H9 (cell line): ENCODE data around the gene OR6C68. TPM values are rescaled to one million over a fixed set of nuclear protein-coding genes. Genes with fewer than 3 reads are reported as not detected.

Experiments
- DNase-seq: peaks from one replicate; pipeline ENCODE4 v3.0.0-alpha.2; 2017
- H2AFZ ChIP-seq: one replicate; pipeline ENCODE4 v1.6.1; 2013; ENCODE audit warnings: mild to moderate bottlenecking, low read length, control low read depth, moderate library complexity
- H2AK5ac ChIP-seq: 2 replicates; pipeline ENCODE4 v1.6.1; 2013; ENCODE audit warnings: low read length, control low read depth, mixed read lengths; ENCODE audit not compliant: insufficient read length
- H2BK120ac ChIP-seq: one replicate; pipeline ENCODE4 v1.6.1; 2013; ENCODE audit warnings: low read depth, mild to moderate bottlenecking, low read length, control low read depth, inconsistent platforms; ENCODE audit not compliant: poor library complexity, severe bottlenecking
- H2BK12ac ChIP-seq: 2 replicates; pipeline ENCODE4 v1.6.1; 2013; ENCODE audit warnings: low read length, control low read depth, mixed read lengths, low read depth; ENCODE audit not compliant: insufficient read length
- H2BK15ac ChIP-seq: 2 replicates; pipeline ENCODE4 v1.6.1; 2013; ENCODE audit warnings: low read depth, low read length, control low read depth
- H2BK20ac ChIP-seq: one replicate; pipeline ENCODE4 v1.6.1; 2013; ENCODE audit warnings: low read depth, mild to moderate bottlenecking, low read length, control low read depth, inconsistent platforms; ENCODE audit not compliant: poor library complexity, severe bottlenecking
- H2BK5ac ChIP-seq: 2 replicates; pipeline ENCODE4 v1.6.1; 2013; ENCODE audit warnings: low read length, control low read depth, mixed read lengths; ENCODE audit not compliant: insufficient read length
- H3K14ac ChIP-seq: 2 replicates; pipeline ENCODE4 v1.6.1; 2013; ENCODE audit warnings: low read length, control low read depth; ENCODE audit not compliant: insufficient read depth
- H3K18ac ChIP-seq: 2 replicates; pipeline ENCODE4 v1.6.1; 2013; ENCODE audit warnings: low read depth, mild to moderate bottlenecking, mixed read lengths, low read length, control low read depth; ENCODE audit not compliant: insufficient read length
- H3K23ac ChIP-seq: 2 replicates; pipeline ENCODE4 v1.6.1; 2013; ENCODE audit warnings: low read length, control low read depth, mixed read lengths, low read depth; ENCODE audit not compliant: insufficient read length
- H3K23me2 ChIP-seq: 2 replicates; pipeline ENCODE4 v1.6.1; 2013; ENCODE audit warnings: low read depth, mild to moderate bottlenecking, mixed read lengths, low read length, control low read depth; ENCODE audit not compliant: insufficient read length, poor library complexity, severe bottlenecking
- H3K27ac ChIP-seq: 2 replicates; pipeline ENCODE4 v1.5.1; 2013; ENCODE audit warnings: low read length, control low read depth, mixed read lengths, low read depth; ENCODE audit not compliant: insufficient read length
- H3K27me3 ChIP-seq: 2 replicates; pipeline ENCODE4 v1.6.1; 2013; ENCODE audit warnings: low read length, control low read depth, inconsistent platforms; ENCODE audit not compliant: insufficient read depth
- H3K4ac ChIP-seq: 2 replicates; pipeline ENCODE4 v1.6.1; 2013; ENCODE audit warnings: low read depth, mild to moderate bottlenecking, control low read depth, inconsistent platforms, low read length, moderate library complexity
- H3K4me1 ChIP-seq: 2 replicates; pipeline ENCODE4 v1.6.1; 2013; ENCODE audit warnings: low read length, control low read depth, inconsistent platforms; ENCODE audit not compliant: insufficient read depth
- H3K4me2 ChIP-seq: 2 replicates; pipeline ENCODE4 v1.6.1; 2013; ENCODE audit warnings: low read length, control low read depth, mixed read lengths; ENCODE audit not compliant: insufficient read length, insufficient read depth
- H3K56ac ChIP-seq: 2 replicates; pipeline ENCODE4 v1.6.1; 2013; ENCODE audit warnings: low read depth, mild to moderate bottlenecking, mixed read lengths, low read length, control low read depth; ENCODE audit not compliant: insufficient read length
- H3K79me1 ChIP-seq: 2 replicates; pipeline ENCODE4 v1.6.1; 2013; ENCODE audit warnings: low read depth, mild to moderate bottlenecking, moderate library complexity, low read length, control low read depth, inconsistent platforms; ENCODE audit not compliant: insufficient read depth, poor library complexity, severe bottlenecking
- H3K79me2 ChIP-seq: 2 replicates; pipeline ENCODE4 v1.6.1; 2013; ENCODE audit warnings: low read length, control low read depth, inconsistent platforms; ENCODE audit not compliant: insufficient read depth
- H3K9ac ChIP-seq: 2 replicates; pipeline ENCODE4 v1.6.1; 2013; ENCODE audit warnings: low read length, control low read depth, mixed read lengths; ENCODE audit not compliant: insufficient read length; ENCODE audit errors: extremely low read depth
- H3K9me3 ChIP-seq: one replicate; pipeline ENCODE4 v1.6.1; 2013; ENCODE audit warnings: low read depth, low read length, inconsistent platforms; ENCODE audit not compliant: control insufficient read depth
- H3T11ph ChIP-seq: one replicate; pipeline ENCODE4 v1.6.1; 2013; ENCODE audit warnings: mild to moderate bottlenecking, low read length, control low read depth, inconsistent platforms
- H4K20me1 ChIP-seq: one replicate; pipeline ENCODE4 v1.6.1; 2013; ENCODE audit not compliant: control insufficient read depth, insufficient read length, insufficient read depth
- H4K5ac ChIP-seq: 2 replicates; pipeline ENCODE4 v1.6.1; 2013; ENCODE audit warnings: low read depth, mild to moderate bottlenecking, mixed read lengths, low read length, control low read depth; ENCODE audit not compliant: insufficient read length
- H4K8ac ChIP-seq: replicated peaks from 2 replicates; pipeline ENCODE4 v1.6.1; 2013; ENCODE audit warnings: low read length, control low read depth, mixed read lengths, low read depth; ENCODE audit not compliant: insufficient read length
- H4K91ac ChIP-seq: 2 replicates; pipeline ENCODE4 v1.6.1; 2013; ENCODE audit warnings: low read depth, mild to moderate bottlenecking, moderate library complexity, mixed read lengths, low read length, control low read depth; ENCODE audit not compliant: insufficient read length
- H3K27ac Mint-ChIP-seq, 3 experiments: 2 replicates in 2 of 3; 3 replicates in 1 of 3; pipeline ENCODE4 v1.8.0; 2020 to 2021; ENCODE audit warnings: mixed read lengths in 3 of 3, mild to moderate bottlenecking in 1 of 3, moderate library complexity in 1 of 3
- H3K27me3 Mint-ChIP-seq: 2 replicates; pipeline ENCODE4 v1.8.0; 2021; ENCODE audit warnings: low read depth, mild to moderate bottlenecking, moderate library complexity, mixed read lengths
- H3K36me3 Mint-ChIP-seq, 3 experiments: 2 replicates in 2 of 3; 3 replicates in 1 of 3; pipeline ENCODE4 v1.8.0; 2020 to 2021; ENCODE audit warnings: low read depth in 3 of 3, mixed read lengths in 3 of 3; ENCODE audit not compliant: insufficient read depth in 1 of 3
- H3K4me1 Mint-ChIP-seq, 2 experiments: 2 replicates each; pipeline ENCODE4 v1.8.0; 2020; ENCODE audit warnings: mixed read lengths in 2 of 2
- H3K4me3 Mint-ChIP-seq, 2 experiments: 2 replicates in 1 of 2; 3 replicates in 1 of 2; pipeline ENCODE4 v1.8.0; 2020 to 2021; ENCODE audit warnings: mild to moderate bottlenecking in 2 of 2, mixed read lengths in 2 of 2, moderate library complexity in 1 of 2
- H3K9me3 Mint-ChIP-seq, 2 experiments: 2 replicates in 1 of 2; 3 replicates in 1 of 2; pipeline ENCODE4 v1.8.0; 2020; ENCODE audit warnings: mild to moderate bottlenecking in 2 of 2, mixed read lengths in 2 of 2, moderate library complexity in 1 of 2
- WGBS: extraction: QIAGEN DNeasy Blood & Tissue Kit; methylation state at CpG from one replicate; pipeline ENCODE4 v1.1.7; 2013; ENCODE audit warnings: missing lambda C conversion rate, low lambda C conversion rate, mixed read lengths; ENCODE audit not compliant: insufficient read length; ENCODE audit errors: extremely low coverage; 5-methylcytosine and 5-hydroxymethylcytosine counted together
- total RNA-seq: library from RNA; stranded (reverse); gene quantifications from 2 replicates; pipeline ENCODE4 v1.2.1, GENCODE V29; 2021
- TF ChIP-seq, protein P1 (sequence below): fragments of 200-600 bp; sonication (generic); conservative IDR thresholded peaks from 3 replicates; pipeline ENCODE4 v1.8.0; 2021; ENCODE audit warnings: antibody characterized with exemption, mild to moderate bottlenecking

OR6C68 gene
- total RNA-seq, 1 experiment from 2014 or later, result not detected

DNA sequence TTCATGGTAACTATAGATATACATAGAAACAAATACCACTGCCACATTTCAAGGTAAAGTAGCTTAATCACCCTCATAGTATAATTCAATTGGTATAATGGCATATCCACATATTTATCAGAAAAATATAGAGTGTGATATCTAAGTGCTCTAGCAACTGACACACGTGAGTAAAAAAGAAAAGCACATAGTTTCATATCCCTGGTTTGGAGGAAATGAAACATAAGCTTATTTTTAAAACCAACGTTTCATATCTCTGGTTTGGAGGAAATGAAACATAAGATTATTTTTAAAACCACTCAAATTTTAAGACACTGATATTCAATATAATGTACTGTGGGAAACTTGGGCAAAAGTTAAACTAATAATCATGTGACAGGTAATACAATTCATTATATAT, 24.3 kb upstream of the OR6C68 start:
- Histone ChIP-seq H3K4ac (no peak overlapping the region), H4K20me1 (no peaks in the 10 kb centered on the region), H3K79me1 (no peaks in the 10 kb centered on the region), H2BK5ac (no peak overlapping the region), H4K8ac (no peak overlapping the region), H3K23me2 (no peaks in the 10 kb centered on the region), H3K9ac (no peak overlapping the region), H2BK12ac (no peak overlapping the region), H3K56ac (no peak overlapping the region), H3K9me3 (no peaks in the 10 kb centered on the region), H3K27ac (no peak overlapping the region), H2BK120ac (no peak overlapping the region), H2AK5ac (no peak overlapping the region), H2BK20ac (no peak overlapping the region), H4K5ac (no peak overlapping the region), H3K27me3 (no peaks in the 10 kb centered on the region), H3K4me1 (no peaks in the 10 kb centered on the region), H3K14ac (no peak overlapping the region), H3K4me2 (no peak overlapping the region), H2BK15ac (no peak overlapping the region), H3K18ac (no peak overlapping the region), H3K79me2 (no peaks in the 10 kb centered on the region), H2AFZ (no peak overlapping the region), H3K23ac (no peak overlapping the region), H4K91ac (no peak overlapping the region), H3T11ph (no peak overlapping the region)
- no CpG with 5 or more reads among the region's 2 CpGs for WGBS
- Mint-ChIP-seq H3K27ac (no peak overlapping the region), H3K27me3 (peaks cover 2% of the 10 kb centered on the region; the same call in 1 of the 2 replicates), H3K4me1 (no peaks in the 10 kb centered on the region), H3K36me3 (no peaks in the 10 kb centered on the region; a peak in 1 of 7 replicates), H3K4me3 (no peak overlapping the region), H3K9me3 (peaks cover 6 to 7% of the 10 kb centered on the region in 2 experiments)
- TF ChIP-seq, protein P1, sequence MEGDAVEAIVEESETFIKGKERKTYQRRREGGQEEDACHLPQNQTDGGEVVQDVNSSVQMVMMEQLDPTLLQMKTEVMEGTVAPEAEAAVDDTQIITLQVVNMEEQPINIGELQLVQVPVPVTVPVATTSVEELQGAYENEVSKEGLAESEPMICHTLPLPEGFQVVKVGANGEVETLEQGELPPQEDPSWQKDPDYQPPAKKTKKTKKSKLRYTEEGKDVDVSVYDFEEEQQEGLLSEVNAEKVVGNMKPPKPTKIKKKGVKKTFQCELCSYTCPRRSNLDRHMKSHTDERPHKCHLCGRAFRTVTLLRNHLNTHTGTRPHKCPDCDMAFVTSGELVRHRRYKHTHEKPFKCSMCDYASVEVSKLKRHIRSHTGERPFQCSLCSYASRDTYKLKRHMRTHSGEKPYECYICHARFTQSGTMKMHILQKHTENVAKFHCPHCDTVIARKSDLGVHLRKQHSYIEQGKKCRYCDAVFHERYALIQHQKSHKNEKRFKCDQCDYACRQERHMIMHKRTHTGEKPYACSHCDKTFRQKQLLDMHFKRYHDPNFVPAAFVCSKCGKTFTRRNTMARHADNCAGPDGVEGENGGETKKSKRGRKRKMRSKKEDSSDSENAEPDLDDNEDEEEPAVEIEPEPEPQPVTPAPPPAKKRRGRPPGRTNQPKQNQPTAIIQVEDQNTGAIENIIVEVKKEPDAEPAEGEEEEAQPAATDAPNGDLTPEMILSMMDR, result no peak
- DNase-seq, result no peak
